GM12892 (cell line): ENCODE measurements around the gene PACS1.

Experiments
- POLR2AphosphoS5 ChIP-seq: IDR thresholded peaks from 2 replicates; pipeline ENCODE4 v1.6.1; 2011; ENCODE audit warnings: low read depth, low read length, control low read depth
- TAF1 ChIP-seq: IDR thresholded peaks from 2 replicates; pipeline ENCODE4 v1.6.1; 2011; ENCODE audit warnings: low read depth, mild to moderate bottlenecking, control low read depth, low read length, borderline replicate concordance

DNA sequence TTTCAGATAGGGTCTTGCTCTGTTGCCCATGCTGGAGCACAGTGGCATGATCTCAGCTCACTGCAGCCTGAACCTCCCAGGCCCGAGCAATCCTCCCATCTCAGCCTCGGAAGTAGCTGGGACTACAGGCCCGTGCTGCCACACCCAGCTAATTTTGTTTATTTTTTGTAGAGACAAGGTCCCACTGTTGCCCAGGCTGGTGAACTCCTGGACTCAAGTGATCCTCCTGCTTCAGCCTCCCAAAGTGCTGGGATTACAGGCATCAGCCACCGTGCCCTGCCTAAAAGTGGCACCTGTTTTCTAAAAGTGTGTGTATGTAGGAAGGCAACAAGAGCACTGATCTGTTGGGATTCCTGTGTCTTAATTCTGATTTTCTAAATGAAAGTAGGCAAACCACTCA, 20.2 kb downstream of the PACS1 start:
- TF ChIP-seq TAF1, result no peak
- no peak for TF ChIP-seq POLR2AphosphoS5
